ENCODE data around the gene POLR2C. TPM values are rescaled to one million over a fixed set of nuclear protein-coding genes. Genes with fewer than 3 reads are reported as not detected.

Gene POLR2C
- total and polyA plus RNA-seq, 10 of the 15 experiments (the other 5 are each of a cell fraction or from before 2014, with no cell fraction given): 26.9 to 93.0 (median 57.8) TPM

- H3K9ac ChIP-seq (ENCODE audit: control insufficient read depth, insufficient read depth, low read length): no peak overlapping the region
- POLR2A ChIA-PET: no interaction called here
- SMC1A ChIA-PET (ENCODE audit: uncharacterized antibody, unreplicated experiment): interaction anchor here (0.7 to 6.1 kb wide), 9 partner anchors 9 to 166 kb away, joined by 3 to 51 read pairs (median 6); partner anchors contain the start of genes ADGRG5 and CCDC102A
- intact Hi-C loops (cut with micrococcal nuclease; ENCODE audit: unreplicated experiment): loop anchor here (5.0 kb wide), 1 partner anchor 56 kb away; the partner anchor contains the start of gene POLR2C
- no peak overlapping the region for H3K4me2 ChIP-seq (ENCODE audit: control insufficient read depth, insufficient read depth)
- CTCF ChIA-PET: interaction anchor here (0.8 to 6.0 kb wide), 15 partner anchors 10 to 218 kb away, joined by 3 to 174 read pairs (median 10); partner anchors contain the start of genes ADGRG5, CCDC102A, CIAPIN1 and COQ9
- no peak overlapping the region for H3K27ac ChIP-seq (ENCODE audit: control insufficient read depth, insufficient read depth)
- no peaks in the 10 kb centered on the region for H3K79me2 ChIP-seq (ENCODE audit: control insufficient read depth, insufficient read depth, low read length)
- FAIRE-seq (no peak), ATAC-seq (no peak), DNase-seq (ENCODE audit: low read depth, low spot score) (no peak)
- no peaks in the 10 kb centered on the region; the same call in 1 of the 2 replicates for H4K20me1 ChIP-seq (ENCODE audit: control insufficient read depth, insufficient read depth)
- no peaks in the 10 kb centered on the region; a peak in 2 of 4 replicates for H3K36me3 ChIP-seq (ENCODE audit: control insufficient read depth in 2 of 2, insufficient read depth in 2 of 2, low read length in 1 of 2)
- BruUV-seq (replicated peaks): no TSS peak
- no peaks in the 10 kb centered on the region for H3K27me3 ChIP-seq (replicated peaks in 1 of 2; ENCODE audit: control insufficient read depth in 2 of 2, insufficient read depth in 2 of 2, low read length in 1 of 2)
- peaks cover 12% of the 10 kb centered on the region for H3K4me1 ChIP-seq (ENCODE audit: control insufficient read depth, insufficient read depth, low read length)
- in situ Hi-C loops (cut with MboI): loop anchor here (5.0 kb wide), 2 partner anchors 101 to 216 kb away; no protein-coding TSS in a partner anchor
- H3K9me3 ChIP-seq (replicated peaks; ENCODE audit: control insufficient read depth, insufficient read depth, low read length): no peaks in the 10 kb centered on the region
- H3K4me3 ChIP-seq: no peak overlapping the region
- RAD21 ChIA-PET (ENCODE audit: unreplicated experiment): interaction anchor here (1.0 to 5.1 kb wide), 4 partner anchors 31 to 101 kb away, joined by 3 to 49 read pairs (median 4); partner anchors contain the start of gene POLR2C
- 78% methylated on average over 13 of the region's 13 CpGs for WGBS (ENCODE audit: insufficient coverage, insufficient replicate concordance, low lambda C conversion rate, missing lambda C conversion rate)
- no peak overlapping the region for H2AFZ ChIP-seq (ENCODE audit: control insufficient read depth, low read depth, low read length)
- TF ChIP-seq POLR2AphosphoS2 (IDR thresholded peaks at IDR 0.05; ENCODE audit: low read depth, low read length): no peak
- TF ChIP-seq RB1 (IDR thresholded peaks at IDR 0.05; ENCODE audit: borderline replicate concordance): no peak
- TF ChIP-seq ZBED1 (IDR thresholded peaks at IDR 0.05; ENCODE audit: borderline replicate concordance): no peak
- TF ChIP-seq BCLAF1 (IDR thresholded peaks at IDR 0.05): no peak
- no peak for TF ChIP-seq TCF3 (IDR thresholded peaks at IDR 0.05; ENCODE audit: borderline replicate concordance, insufficient read depth, low read depth, low read length)
- TF ChIP-seq SP1 (IDR thresholded peaks at IDR 0.05; ENCODE audit: low read depth, low read length): no peak
- no peak for TF ChIP-seq MEF2B (IDR thresholded peaks at IDR 0.05; ENCODE audit: partially characterized antibody, poor library complexity, severe bottlenecking)
- TF ChIP-seq ZNF592 (IDR thresholded peaks at IDR 0.05): no peak
- no peak for TF ChIP-seq SPI1 (IDR thresholded peaks at IDR 0.05; ENCODE audit: borderline replicate concordance, insufficient read depth, low read depth, low read length)
- no peak for TF ChIP-seq NFXL1 (IDR thresholded peaks at IDR 0.05; ENCODE audit: borderline replicate concordance)
- TF ChIP-seq EED (IDR thresholded peaks at IDR 0.05; ENCODE audit: low read depth): no peak
- no peak for TF ChIP-seq ESRRA (IDR thresholded peaks at IDR 0.05; ENCODE audit: low read length)
- no peak for TF ChIP-seq SMAD1 (IDR thresholded peaks at IDR 0.05; ENCODE audit: low read depth, partially characterized antibody)
- TF ChIP-seq ZBTB4 (CRISPR knock-in tag; IDR thresholded peaks at IDR 0.05): no peak
These were observed 56.0 kb downstream of the POLR2C start for GRCh38 chr16:57518520-57518919.
